GM15510 (cell line): ENCODE data around the gene PCAT6.

ENCODE experiments used
- POLR2A ChIP-seq: IDR thresholded peaks from 3 replicates; pipeline ENCODE4 v1.6.1; 2011; ENCODE audit warnings: borderline replicate concordance; ENCODE audit not compliant: insufficient read length; ENCODE audit errors: extremely low read depth

Gene PCAT6

GRCh38 chr1:202858789-202859414 is 48.1 kb downstream of the PCAT6 start:
- TF ChIP-seq POLR2A, result no peak

GRCh38 chr1:202860744-202861419 is 50.1 kb downstream of the PCAT6 start:
- no peak for TF ChIP-seq POLR2A
